HG02884 (cell line): ENCODE results near the gene UBE2J1.
"Not testable (repeated sequence)": the region's sequence is repeated elsewhere in the genome, so short reads cannot be mapped to it uniquely, and the experiment has no call there.

Source experiments
- ATAC-seq: cut with Tn5 transposase; IDR thresholded peaks from one replicate; pipeline ENCODE4 v1.9.1; 2021; ENCODE audit warnings: mild to moderate bottlenecking, moderate library complexity; ENCODE audit not compliant: unreplicated experiment

UBE2J1 gene

GRCh38 chr6:89352278-89353117, at the start of gene UBE2J1:
Gene UBE2J1 (minus strand): TSS chr6:89352722. CDS start chr6:89352569, 153 bp downstream.
- ATAC-seq = peak; percentile 47

- no peak for ATAC-seq
Measured at GRCh38 chr6:89400912-89401399, 48.4 kb upstream of the UBE2J1 start.

- ATAC-seq = no peak
Measured at GRCh38 chr6:89400050-89400449, 47.5 kb upstream of the UBE2J1 start.

GRCh38 chr6:89398762-89399525, 46.4 kb upstream of the UBE2J1 start:
- ATAC-seq = no peak

- not testable (repeated sequence) for ATAC-seq
Measured at GRCh38 chr6:89397884-89398283, 45.4 kb upstream of the UBE2J1 start.

GRCh38 chr6:89393659-89394058, 41.1 kb upstream of the UBE2J1 start:
- no peak for ATAC-seq

- no peak for ATAC-seq
Measured at GRCh38 chr6:89392823-89393222, 40.3 kb upstream of the UBE2J1 start.

- no peak for ATAC-seq
Measured at GRCh38 chr6:89388846-89389245, 36.3 kb upstream of the UBE2J1 start.

- ATAC-seq = peak; percentile 94
Measured at GRCh38 chr6:89387516-89388201, 35.1 kb upstream of the UBE2J1 start.

- ATAC-seq = peak; percentile 18
Measured at GRCh38 chr6:89386917-89387491, 34.5 kb upstream of the UBE2J1 start.

GRCh38 chr6:89385846-89386245, 33.3 kb upstream of the UBE2J1 start:
- no peak for ATAC-seq

- ATAC-seq = peak; percentile 35
Measured at GRCh38 chr6:89385156-89385667, 32.7 kb upstream of the UBE2J1 start.

GRCh38 chr6:89381031-89381430, 28.5 kb upstream of the UBE2J1 start:
- no peak for ATAC-seq

- ATAC-seq = no peak
Measured at GRCh38 chr6:89379281-89379680, 26.8 kb upstream of the UBE2J1 start.

- no peak for ATAC-seq
Measured at GRCh38 chr6:89378628-89379027, 26.1 kb upstream of the UBE2J1 start.

GRCh38 chr6:89375427-89376267, 23.1 kb upstream of the UBE2J1 start:
- peak; percentile 77 for ATAC-seq

GRCh38 chr6:89372506-89372901, 20.0 kb upstream of the UBE2J1 start:
- peak; percentile 32 for ATAC-seq

GRCh38 chr6:89371849-89372505, 19.5 kb upstream of the UBE2J1 start:
- peak; percentile 66 for ATAC-seq

- no peak for ATAC-seq
Measured at GRCh38 chr6:89368999-89369398, 16.5 kb upstream of the UBE2J1 start.
